Activated CD4-positive, CD25-positive, alpha-beta regulatory T cell treated with anti-CD3 and anti-CD28 coated beads, Interleukin-2, amount 50 U/mL, for 16 hours (primary cell): ENCODE data around the gene MRPL1.
"Not testable (repeated sequence)": the region's sequence is repeated elsewhere in the genome, so short reads cannot be mapped to it uniquely, and the experiment has no call there.

Experiments used
- DNase-seq: peaks from one replicate; pipeline ENCODE4 v3.0.0-alpha.2; 2020; ENCODE audit warnings: low read depth, low spot score

The MRPL1 gene

GRCh38 chr4:77849278-77849965 lies 13.2 kb upstream of the MRPL1 start:
- no peak for DNase-seq

- peak; percentile 34 for DNase-seq
Measured at GRCh38 chr4:77852892-77853495, 9.6 kb upstream of the MRPL1 start.

- DNase-seq: no peak
Measured at GRCh38 chr4:77854431-77855111, 8.1 kb upstream of the MRPL1 start.

GRCh38 chr4:77856152-77856551 lies 6.5 kb upstream of the MRPL1 start:
- no peak for DNase-seq

- DNase-seq: no peak
Measured at GRCh38 chr4:77859256-77859655, 3.4 kb upstream of the MRPL1 start.

GRCh38 chr4:77861495-77861894 lies 1.1 kb upstream of the MRPL1 start:
- no peak for DNase-seq

GRCh38 chr4:77863341-77863740 lies 711 bp downstream of the MRPL1 start:
- not testable (repeated sequence) for DNase-seq

- no peak for DNase-seq
Measured at GRCh38 chr4:77865259-77865658, 2.6 kb downstream of the MRPL1 start.

- no peak for DNase-seq
Measured at GRCh38 chr4:77872723-77873445, 10.3 kb downstream of the MRPL1 start.

GRCh38 chr4:77877167-77877566 lies 14.5 kb downstream of the MRPL1 start:
- no peak for DNase-seq

GRCh38 chr4:77877771-77878565 lies 15.3 kb downstream of the MRPL1 start:
- no peak for DNase-seq

GRCh38 chr4:77880784-77881183 lies 18.2 kb downstream of the MRPL1 start:
- no peak for DNase-seq

GRCh38 chr4:77881460-77882295 lies 19.0 kb downstream of the MRPL1 start:
- DNase-seq: no peak

GRCh38 chr4:77893451-77893850 lies 30.8 kb downstream of the MRPL1 start:
- no peak for DNase-seq

GRCh38 chr4:77899607-77900006 lies 37.0 kb downstream of the MRPL1 start:
- DNase-seq: no peak

- DNase-seq: no peak
Measured at GRCh38 chr4:77903186-77903585, 40.6 kb downstream of the MRPL1 start.

GRCh38 chr4:77905651-77906263 lies 43.1 kb downstream of the MRPL1 start:
- DNase-seq: no peak

GRCh38 chr4:77910676-77911075 lies 48.0 kb downstream of the MRPL1 start:
- DNase-seq: no peak

GRCh38 chr4:77911091-77911490 lies 48.5 kb downstream of the MRPL1 start:
- no peak for DNase-seq

- DNase-seq: no peak
Measured at GRCh38 chr4:77911842-77912450, 49.3 kb downstream of the MRPL1 start.
